H9 (cell line): Measurements from ENCODE around the gene PSTK. TPM values are rescaled to one million over a fixed set of nuclear protein-coding genes. Genes with fewer than 3 reads are reported as not detected.

Source experiments
- DNase-seq: peaks from one replicate; pipeline ENCODE4 v3.0.0-alpha.2; 2017
- H2AFZ ChIP-seq: one replicate; pipeline ENCODE4 v1.6.1; 2013; ENCODE audit warnings: mild to moderate bottlenecking, low read length, control low read depth, moderate library complexity
- H2AK5ac ChIP-seq: 2 replicates; pipeline ENCODE4 v1.6.1; 2013; ENCODE audit warnings: low read length, control low read depth, mixed read lengths; ENCODE audit not compliant: insufficient read length
- H2BK120ac ChIP-seq: one replicate; pipeline ENCODE4 v1.6.1; 2013; ENCODE audit warnings: low read depth, mild to moderate bottlenecking, low read length, control low read depth, inconsistent platforms; ENCODE audit not compliant: poor library complexity, severe bottlenecking
- H2BK12ac ChIP-seq: 2 replicates; pipeline ENCODE4 v1.6.1; 2013; ENCODE audit warnings: low read length, control low read depth, mixed read lengths, low read depth; ENCODE audit not compliant: insufficient read length
- H2BK15ac ChIP-seq: 2 replicates; pipeline ENCODE4 v1.6.1; 2013; ENCODE audit warnings: low read depth, low read length, control low read depth
- H2BK20ac ChIP-seq: one replicate; pipeline ENCODE4 v1.6.1; 2013; ENCODE audit warnings: low read depth, mild to moderate bottlenecking, low read length, control low read depth, inconsistent platforms; ENCODE audit not compliant: poor library complexity, severe bottlenecking
- H2BK5ac ChIP-seq: 2 replicates; pipeline ENCODE4 v1.6.1; 2013; ENCODE audit warnings: low read length, control low read depth, mixed read lengths; ENCODE audit not compliant: insufficient read length
- H3K14ac ChIP-seq: 2 replicates; pipeline ENCODE4 v1.6.1; 2013; ENCODE audit warnings: low read length, control low read depth; ENCODE audit not compliant: insufficient read depth
- H3K18ac ChIP-seq: 2 replicates; pipeline ENCODE4 v1.6.1; 2013; ENCODE audit warnings: low read depth, mild to moderate bottlenecking, mixed read lengths, low read length, control low read depth; ENCODE audit not compliant: insufficient read length
- H3K23ac ChIP-seq: 2 replicates; pipeline ENCODE4 v1.6.1; 2013; ENCODE audit warnings: low read length, control low read depth, mixed read lengths, low read depth; ENCODE audit not compliant: insufficient read length
- H3K23me2 ChIP-seq: 2 replicates; pipeline ENCODE4 v1.6.1; 2013; ENCODE audit warnings: low read depth, mild to moderate bottlenecking, mixed read lengths, low read length, control low read depth; ENCODE audit not compliant: insufficient read length, poor library complexity, severe bottlenecking
- H3K27ac ChIP-seq: 2 replicates; pipeline ENCODE4 v1.5.1; 2013; ENCODE audit warnings: low read length, control low read depth, mixed read lengths, low read depth; ENCODE audit not compliant: insufficient read length
- H3K27me3 ChIP-seq: 2 replicates; pipeline ENCODE4 v1.6.1; 2013; ENCODE audit warnings: low read length, control low read depth, inconsistent platforms; ENCODE audit not compliant: insufficient read depth
- H3K4ac ChIP-seq: 2 replicates; pipeline ENCODE4 v1.6.1; 2013; ENCODE audit warnings: low read depth, mild to moderate bottlenecking, control low read depth, inconsistent platforms, low read length, moderate library complexity
- H3K4me1 ChIP-seq: 2 replicates; pipeline ENCODE4 v1.6.1; 2013; ENCODE audit warnings: low read length, control low read depth, inconsistent platforms; ENCODE audit not compliant: insufficient read depth
- H3K4me2 ChIP-seq: 2 replicates; pipeline ENCODE4 v1.6.1; 2013; ENCODE audit warnings: low read length, control low read depth, mixed read lengths; ENCODE audit not compliant: insufficient read length, insufficient read depth
- H3K56ac ChIP-seq: 2 replicates; pipeline ENCODE4 v1.6.1; 2013; ENCODE audit warnings: low read depth, mild to moderate bottlenecking, mixed read lengths, low read length, control low read depth; ENCODE audit not compliant: insufficient read length
- H3K79me1 ChIP-seq: 2 replicates; pipeline ENCODE4 v1.6.1; 2013; ENCODE audit warnings: low read depth, mild to moderate bottlenecking, moderate library complexity, low read length, control low read depth, inconsistent platforms; ENCODE audit not compliant: insufficient read depth, poor library complexity, severe bottlenecking
- H3K79me2 ChIP-seq: 2 replicates; pipeline ENCODE4 v1.6.1; 2013; ENCODE audit warnings: low read length, control low read depth, inconsistent platforms; ENCODE audit not compliant: insufficient read depth
- H3K9ac ChIP-seq: 2 replicates; pipeline ENCODE4 v1.6.1; 2013; ENCODE audit warnings: low read length, control low read depth, mixed read lengths; ENCODE audit not compliant: insufficient read length; ENCODE audit errors: extremely low read depth
- H3K9me3 ChIP-seq: one replicate; pipeline ENCODE4 v1.6.1; 2013; ENCODE audit warnings: low read depth, low read length, inconsistent platforms; ENCODE audit not compliant: control insufficient read depth
- H3T11ph ChIP-seq: one replicate; pipeline ENCODE4 v1.6.1; 2013; ENCODE audit warnings: mild to moderate bottlenecking, low read length, control low read depth, inconsistent platforms
- H4K20me1 ChIP-seq: one replicate; pipeline ENCODE4 v1.6.1; 2013; ENCODE audit not compliant: control insufficient read depth, insufficient read length, insufficient read depth
- H4K5ac ChIP-seq: 2 replicates; pipeline ENCODE4 v1.6.1; 2013; ENCODE audit warnings: low read depth, mild to moderate bottlenecking, mixed read lengths, low read length, control low read depth; ENCODE audit not compliant: insufficient read length
- H4K8ac ChIP-seq: replicated peaks from 2 replicates; pipeline ENCODE4 v1.6.1; 2013; ENCODE audit warnings: low read length, control low read depth, mixed read lengths, low read depth; ENCODE audit not compliant: insufficient read length
- H4K91ac ChIP-seq: 2 replicates; pipeline ENCODE4 v1.6.1; 2013; ENCODE audit warnings: low read depth, mild to moderate bottlenecking, moderate library complexity, mixed read lengths, low read length, control low read depth; ENCODE audit not compliant: insufficient read length
- H3K27ac Mint-ChIP-seq, 3 experiments: 2 replicates in 2 of 3; 3 replicates in 1 of 3; pipeline ENCODE4 v1.8.0; 2020 to 2021; ENCODE audit warnings: mixed read lengths in 3 of 3, mild to moderate bottlenecking in 1 of 3, moderate library complexity in 1 of 3
- H3K27me3 Mint-ChIP-seq: 2 replicates; pipeline ENCODE4 v1.8.0; 2021; ENCODE audit warnings: low read depth, mild to moderate bottlenecking, moderate library complexity, mixed read lengths
- H3K36me3 Mint-ChIP-seq, 3 experiments: 2 replicates in 2 of 3; 3 replicates in 1 of 3; pipeline ENCODE4 v1.8.0; 2020 to 2021; ENCODE audit warnings: low read depth in 3 of 3, mixed read lengths in 3 of 3; ENCODE audit not compliant: insufficient read depth in 1 of 3
- H3K4me1 Mint-ChIP-seq, 2 experiments: 2 replicates each; pipeline ENCODE4 v1.8.0; 2020; ENCODE audit warnings: mixed read lengths in 2 of 2
- H3K4me3 Mint-ChIP-seq, 2 experiments: 2 replicates in 1 of 2; 3 replicates in 1 of 2; pipeline ENCODE4 v1.8.0; 2020 to 2021; ENCODE audit warnings: mild to moderate bottlenecking in 2 of 2, mixed read lengths in 2 of 2, moderate library complexity in 1 of 2
- H3K9me3 Mint-ChIP-seq, 2 experiments: 2 replicates in 1 of 2; 3 replicates in 1 of 2; pipeline ENCODE4 v1.8.0; 2020; ENCODE audit warnings: mild to moderate bottlenecking in 2 of 2, mixed read lengths in 2 of 2, moderate library complexity in 1 of 2
- WGBS: extraction: QIAGEN DNeasy Blood & Tissue Kit; methylation state at CpG from one replicate; pipeline ENCODE4 v1.1.7; 2013; ENCODE audit warnings: missing lambda C conversion rate, low lambda C conversion rate, mixed read lengths; ENCODE audit not compliant: insufficient read length; ENCODE audit errors: extremely low coverage; 5-methylcytosine and 5-hydroxymethylcytosine counted together
- total RNA-seq: library from RNA; stranded (reverse); gene quantifications from 2 replicates; pipeline ENCODE4 v1.2.1, GENCODE V29; 2021
- TF ChIP-seq, protein P1 (sequence below): fragments of 200-600 bp; sonication (generic); conservative IDR thresholded peaks from 3 replicates; pipeline ENCODE4 v1.8.0; 2021; ENCODE audit warnings: antibody characterized with exemption, mild to moderate bottlenecking

PSTK gene
- total RNA-seq, 1 experiment from 2014 or later, result 8.0 TPM

DNA sequence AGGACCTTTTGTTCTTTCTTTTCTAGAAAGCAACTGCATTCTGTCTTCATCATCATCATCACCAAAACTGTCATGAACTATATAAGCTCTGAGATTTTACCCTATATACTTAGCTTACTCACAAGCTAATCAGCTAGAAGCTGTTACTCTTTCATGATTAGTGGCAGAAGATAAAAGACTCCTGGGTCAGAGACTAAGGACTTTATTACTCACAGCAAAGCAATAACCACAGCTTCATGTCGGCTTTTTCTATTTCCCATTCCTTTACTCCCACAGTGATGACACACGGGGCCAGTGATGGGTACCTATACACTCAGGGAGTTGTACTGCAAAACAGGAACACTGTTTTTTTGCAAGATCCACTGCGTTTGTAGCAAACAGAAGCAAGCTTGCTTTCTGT lies 17.8 kb upstream of the PSTK start:
- H2BK20ac ChIP-seq, result no peak overlapping the region
- no peak overlapping the region for H2AK5ac ChIP-seq

More for the DNA sequence above, 17.8 kb upstream of the PSTK start:
- Histone ChIP-seq H3K18ac (no peak overlapping the region), H3K4me1 (no peaks in the 10 kb centered on the region), H2BK5ac (no peak overlapping the region), H3K4me2 (no peak overlapping the region), H3K4ac (no peak overlapping the region), H2BK120ac (no peak overlapping the region), H3K23ac (no peak overlapping the region), H2AFZ (no peak overlapping the region), H3K56ac (no peak overlapping the region), H3T11ph (no peak overlapping the region), H3K9me3 (peaks cover 5% of the 10 kb centered on the region), H3K27me3 (no peaks in the 10 kb centered on the region), H2BK15ac (no peak overlapping the region), H4K5ac (no peak overlapping the region), H3K14ac (no peak overlapping the region), H3K79me2 (no peaks in the 10 kb centered on the region), H4K8ac (no peak overlapping the region), H3K9ac (no peak overlapping the region), H3K79me1 (no peaks in the 10 kb centered on the region), H2BK12ac (no peak overlapping the region), H3K23me2 (no peaks in the 10 kb centered on the region), H4K20me1 (no peaks in the 10 kb centered on the region), H3K27ac (no peak overlapping the region), H4K91ac (no peak overlapping the region)
- no peak overlapping the region for H3K27ac Mint-ChIP-seq
- no peak for DNase-seq
- no CpG with 5 or more reads among the region's 3 CpGs for WGBS
- H3K4me3 Mint-ChIP-seq, result no peak overlapping the region
- peaks cover 27 to 37% of the 10 kb centered on the region in 2 experiments for H3K9me3 Mint-ChIP-seq
- H3K36me3 Mint-ChIP-seq, result peaks cover 10 to 35% (median 15%) of the 10 kb centered on the region in 3 experiments
- TF ChIP-seq, protein P1, sequence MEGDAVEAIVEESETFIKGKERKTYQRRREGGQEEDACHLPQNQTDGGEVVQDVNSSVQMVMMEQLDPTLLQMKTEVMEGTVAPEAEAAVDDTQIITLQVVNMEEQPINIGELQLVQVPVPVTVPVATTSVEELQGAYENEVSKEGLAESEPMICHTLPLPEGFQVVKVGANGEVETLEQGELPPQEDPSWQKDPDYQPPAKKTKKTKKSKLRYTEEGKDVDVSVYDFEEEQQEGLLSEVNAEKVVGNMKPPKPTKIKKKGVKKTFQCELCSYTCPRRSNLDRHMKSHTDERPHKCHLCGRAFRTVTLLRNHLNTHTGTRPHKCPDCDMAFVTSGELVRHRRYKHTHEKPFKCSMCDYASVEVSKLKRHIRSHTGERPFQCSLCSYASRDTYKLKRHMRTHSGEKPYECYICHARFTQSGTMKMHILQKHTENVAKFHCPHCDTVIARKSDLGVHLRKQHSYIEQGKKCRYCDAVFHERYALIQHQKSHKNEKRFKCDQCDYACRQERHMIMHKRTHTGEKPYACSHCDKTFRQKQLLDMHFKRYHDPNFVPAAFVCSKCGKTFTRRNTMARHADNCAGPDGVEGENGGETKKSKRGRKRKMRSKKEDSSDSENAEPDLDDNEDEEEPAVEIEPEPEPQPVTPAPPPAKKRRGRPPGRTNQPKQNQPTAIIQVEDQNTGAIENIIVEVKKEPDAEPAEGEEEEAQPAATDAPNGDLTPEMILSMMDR, result no peak
- peaks cover 29% of the 10 kb centered on the region for H3K27me3 Mint-ChIP-seq
- no peaks in the 10 kb centered on the region for H3K4me1 Mint-ChIP-seq
